ENCODE data around the gene OR1F1. TPM values are rescaled to one million over a fixed set of nuclear protein-coding genes. Genes with fewer than 3 reads are reported as not detected.
"Not testable (repeated sequence)": the region's sequence is repeated elsewhere in the genome, so short reads cannot be mapped to it uniquely, and the experiment has no call there.

The OR1F1 gene
- total and polyA plus RNA-seq, 9 of the 15 experiments (the other 6 are each of a cell fraction or from before 2014, with no cell fraction given): 0.15 to 0.61 (median 0.35) TPM; not detected in 3

DNA sequence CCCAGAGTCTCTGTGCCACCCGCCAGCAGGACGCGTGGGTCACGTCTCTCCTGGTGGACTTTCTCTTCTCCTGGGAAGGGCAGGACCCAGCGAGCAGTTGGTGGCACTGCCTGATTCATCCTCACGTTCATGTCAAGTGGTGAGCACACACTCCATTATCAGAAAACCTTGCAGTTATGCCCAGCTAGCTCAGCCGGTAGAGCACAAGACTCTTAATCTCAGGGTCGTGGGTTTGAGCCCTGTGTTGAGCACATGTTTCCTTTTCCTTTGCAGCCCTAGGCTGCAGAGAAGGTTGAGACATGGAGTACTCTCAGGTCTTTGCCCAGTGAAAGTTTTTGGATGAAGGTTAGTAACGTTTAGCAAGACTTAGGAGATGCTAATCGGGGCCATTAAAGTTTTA, 8.0 kb downstream of the OR1F1 start:
- no peak overlapping the region for H3K4me3 ChIP-seq
- in situ Hi-C loops (cut with MboI): no loop called here
- WGBS (ENCODE audit: insufficient coverage, low coverage, missing lambda C conversion rate): 10% methylated on average over 10 of the region's 10 CpGs

DNA sequence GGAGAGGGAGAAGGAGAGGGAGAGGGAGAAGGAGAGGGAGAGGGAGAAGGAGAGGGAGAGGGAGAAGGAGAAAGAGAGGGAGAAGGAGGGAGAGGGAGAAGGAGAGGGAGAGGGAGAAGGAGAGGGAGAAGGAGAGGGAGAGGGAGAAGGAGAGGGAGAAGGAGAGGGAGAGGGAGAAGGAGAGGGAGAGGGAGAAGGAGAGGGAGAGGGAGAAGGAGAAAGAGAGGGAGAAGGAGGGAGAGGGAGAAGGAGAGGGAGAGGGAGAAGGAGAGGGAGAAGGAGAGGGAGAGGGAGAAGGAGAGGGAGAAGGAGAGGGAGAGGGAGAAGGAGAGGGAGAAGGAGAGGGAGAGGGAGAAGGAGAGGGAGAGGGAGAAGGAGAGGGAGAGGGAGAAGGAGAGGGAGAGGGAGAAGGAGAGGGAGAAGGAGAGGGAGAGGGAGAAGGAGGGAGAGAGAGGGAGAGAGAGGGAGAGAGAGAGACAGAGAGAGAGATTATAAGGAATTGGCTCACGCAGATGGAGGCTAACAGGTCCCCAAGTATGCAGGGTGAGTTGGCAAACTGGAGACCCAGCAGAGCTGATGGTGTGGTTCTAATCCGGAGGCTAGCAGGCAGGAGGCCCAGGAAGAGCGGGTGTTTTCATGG, 9.8 kb downstream of the OR1F1 start:
- 0% methylated on average over 3 of the region's 3 CpGs for WGBS (ENCODE audit: insufficient coverage, low coverage, missing lambda C conversion rate)
- H3K79me2 ChIP-seq (ENCODE audit: control insufficient read depth, insufficient read depth, low read length); H3K4me2 ChIP-seq (ENCODE audit: insufficient read depth, low read length); CTCF ChIA-PET (ENCODE audit: low intra/inter-chr PET ratio); BruUV-seq (replicated peaks); H3K36me3 ChIP-seq (ENCODE audit: control insufficient read depth, insufficient read depth, low read length); intact Hi-C loops (cut with micrococcal nuclease); H3K9me1 ChIP-seq (ENCODE audit: control insufficient read depth, insufficient read depth, low read length); H3K9me3 ChIP-seq (replicated peaks; ENCODE audit: control insufficient read depth, insufficient read depth, low read depth, low read length); H3K4me3 ChIP-seq; in situ Hi-C loops (cut with MboI); DNase-seq (ENCODE audit: extremely low read depth in 1 of 4, low spot score in 3 of 4); H2AFZ ChIP-seq (ENCODE audit: low read depth, low read length); H3K9ac ChIP-seq (ENCODE audit: insufficient read depth in 1 of 2, low read depth in 2 of 2, low read length in 2 of 2); H3K27ac ChIP-seq (ENCODE audit: extremely low read depth, low read depth, low read length); FAIRE-seq; H4K20me1 ChIP-seq (replicated peaks; ENCODE audit: control insufficient read depth, insufficient read depth, low read length): not testable (repeated sequence)
- Histone ChIP-seq H3K4me1 (replicated peaks in 1 of 2; ENCODE audit: control insufficient read depth in 2 of 2, insufficient read depth in 2 of 2, low read length in 2 of 2) (peaks cover 3 to 19% of the 10 kb centered on the region in 2 experiments; a peak in 4 of 5 replicates), H3K27me3 (ENCODE audit: control insufficient read depth in 2 of 2, insufficient read depth in 2 of 2, low read length in 2 of 2) (peaks cover 6 to 10% of the 10 kb centered on the region in 2 experiments)
- POLR2A ChIA-PET: interaction anchor here (0.6 to 1.5 kb wide), 3 partner anchors 10 to 13 kb away, joined by 3 to 4 read pairs (median 4); no protein-coding TSS in a partner anchor
- peak; percentile 42 for ATAC-seq

More for the DNA sequence above, 8.0 kb downstream of the OR1F1 start:
- Histone ChIP-seq H3K79me2 (ENCODE audit: control insufficient read depth, insufficient read depth, low read length) (no peaks in the 10 kb centered on the region), H3K36me3 (ENCODE audit: control insufficient read depth, insufficient read depth, low read length) (no peaks in the 10 kb centered on the region), H3K27ac (ENCODE audit: extremely low read depth, low read depth, low read length) (no peak overlapping the region), H3K9me1 (ENCODE audit: control insufficient read depth, insufficient read depth, low read length) (no peaks in the 10 kb centered on the region), H2AFZ (ENCODE audit: low read depth, low read length) (no peak overlapping the region), H3K9me3 (replicated peaks; ENCODE audit: control insufficient read depth, insufficient read depth, low read depth, low read length) (no peaks in the 10 kb centered on the region), H3K4me2 (ENCODE audit: insufficient read depth, low read length) (no peak overlapping the region), H4K20me1 (replicated peaks; ENCODE audit: control insufficient read depth, insufficient read depth, low read length) (no peaks in the 10 kb centered on the region), H3K27me3 (ENCODE audit: control insufficient read depth in 2 of 2, insufficient read depth in 2 of 2, low read length in 2 of 2) (peaks cover 6 to 10% of the 10 kb centered on the region in 2 experiments), H3K9ac (ENCODE audit: insufficient read depth in 1 of 2, low read depth in 2 of 2, low read length in 2 of 2) (no peak overlapping the region), H3K4me1 (replicated peaks in 1 of 2; ENCODE audit: control insufficient read depth in 2 of 2, insufficient read depth in 2 of 2, low read length in 2 of 2) (peaks cover 10 to 35% of the 10 kb centered on the region in 2 experiments)
- DNase-seq (ENCODE audit: extremely low read depth in 1 of 4, low spot score in 3 of 4) (no peak), ATAC-seq (no peak), FAIRE-seq (no peak)
- TF ChIP-seq POLR3A (IDR thresholded peaks at IDR 0.05; ENCODE audit: borderline replicate concordance, extremely low read depth, insufficient read depth, insufficient read length) (peak; percentile 71), TBP (optimal IDR thresholded peaks at IDR 0.05; ENCODE audit: low read depth, low read length) (peak; percentile 98), SMAD4 (CRISPR knock-in tag; conservative IDR thresholded peaks at IDR 0.05) (no peak), NR1H2 (CRISPR knock-in tag; IDR thresholded peaks at IDR 0.05) (no peak)
- intact Hi-C loops (cut with micrococcal nuclease): no loop called here
- CTCF ChIA-PET (ENCODE audit: low intra/inter-chr PET ratio): no interaction called here
- no TSS peak for BruUV-seq (replicated peaks)
- POLR2A ChIA-PET: no interaction called here
